HepG2 (cell line): ENCODE measurements around the gene SIGLEC10. TPM values are rescaled to one million over a fixed set of nuclear protein-coding genes. Genes with fewer than 3 reads are reported as not detected.

Source experiments
- ARNT2 ChIP-seq: sonication (generic); formaldehyde crosslinking; IDR thresholded peaks from 2 replicates; pipeline ENCODE4 v1.8.0; 2022; ENCODE audit warnings: mild to moderate bottlenecking, low read depth, missing genetic modification reagents, moderate library complexity
- DR1 ChIP-seq: sonication (generic); formaldehyde crosslinking; IDR thresholded peaks from 2 replicates; pipeline ENCODE4 v1.8.0; 2021; ENCODE audit warnings: mild to moderate bottlenecking, missing genetic modification reagents, inconsistent platforms
- E2F1 ChIP-seq: sonication (generic); formaldehyde crosslinking; IDR thresholded peaks from 2 replicates; pipeline ENCODE4 v1.5.0; 2020; ENCODE audit warnings: missing genetic modification reagents
- FOSL2 ChIP-seq: sonication (generic); formaldehyde crosslinking; IDR thresholded peaks from 2 replicates; pipeline ENCODE4 v1.4.0; 2020; ENCODE audit warnings: missing genetic modification reagents
- GZF1 ChIP-seq: sonication (generic); formaldehyde crosslinking; IDR thresholded peaks from 2 replicates; pipeline ENCODE4 v1.5.1; 2020; ENCODE audit warnings: mild to moderate bottlenecking, missing genetic modification reagents
- HIVEP1 ChIP-seq: sonication (generic); formaldehyde crosslinking; IDR thresholded peaks from 2 replicates; pipeline ENCODE4 v1.4.0; 2020; ENCODE audit warnings: mild to moderate bottlenecking, missing genetic modification reagents
- HNRNPLL ChIP-seq: fragments of 200-400 bp; formaldehyde crosslinking; IDR thresholded peaks from 2 replicates; pipeline ENCODE4 v1.6.1; 2017; ENCODE audit warnings: mild to moderate bottlenecking, low read depth, low read length; ENCODE audit not compliant: poor library complexity, severe bottlenecking
- KDM1A ChIP-seq: IDR thresholded peaks from 2 replicates; pipeline ENCODE4 v1.6.1; 2016; ENCODE audit warnings: missing compliant biosample characterization
- KDM3A ChIP-seq: IDR thresholded peaks from 2 replicates; pipeline ENCODE4 v1.6.1; 2018; ENCODE audit warnings: low read depth, missing compliant biosample characterization
- MAX ChIP-seq: IDR thresholded peaks from 2 replicates; pipeline ENCODE4 v1.6.1; 2012; ENCODE audit warnings: inconsistent platforms
- RERE ChIP-seq: IDR thresholded peaks from 2 replicates; pipeline ENCODE4 v1.6.1; 2016; ENCODE audit warnings: low read depth, missing genetic modification reagents, missing compliant biosample characterization
- SCMH1 ChIP-seq: sonication (generic); formaldehyde crosslinking; IDR thresholded peaks from 2 replicates; pipeline ENCODE4 v1.9.0; 2021; ENCODE audit warnings: missing genetic modification reagents, mild to moderate bottlenecking, borderline replicate concordance
- ZBTB42 ChIP-seq: sonication (generic); formaldehyde crosslinking; IDR thresholded peaks from 2 replicates; pipeline ENCODE4 v1.5.0; 2020; ENCODE audit warnings: mild to moderate bottlenecking, missing genetic modification reagents
- ZFY ChIP-seq: sonication (generic); formaldehyde crosslinking; IDR thresholded peaks from 2 replicates; pipeline ENCODE4 v1.4.0; 2020; ENCODE audit warnings: missing genetic modification reagents
- ZNF451 ChIP-seq: sonication (generic); formaldehyde crosslinking; IDR thresholded peaks from 2 replicates; pipeline ENCODE4 v1.5.0; 2020; ENCODE audit warnings: mild to moderate bottlenecking, missing genetic modification reagents
- ZNF557 ChIP-seq: sonication (generic); formaldehyde crosslinking; IDR thresholded peaks from 2 replicates; pipeline ENCODE4 v1.4.0; 2020; ENCODE audit warnings: missing genetic modification reagents
- ZNF644 ChIP-seq: IDR thresholded peaks from 2 replicates; pipeline ENCODE4 v1.6.1; 2016; ENCODE audit warnings: low read depth
- ZNF773 ChIP-seq: sonication (generic); formaldehyde crosslinking; IDR thresholded peaks from 2 replicates; pipeline ENCODE4 v1.4.0; 2020; ENCODE audit warnings: missing genetic modification reagents, borderline replicate concordance
- ZNF816 ChIP-seq: sonication (generic); formaldehyde crosslinking; IDR thresholded peaks from 2 replicates; pipeline ENCODE4 v1.8.0; 2022; ENCODE audit warnings: missing genetic modification reagents, mild to moderate bottlenecking, borderline replicate concordance
- ZNF850 ChIP-seq: sonication (generic); formaldehyde crosslinking; conservative IDR thresholded peaks from 2 replicates; pipeline ENCODE4 v1.9.0; 2021; ENCODE audit warnings: mild to moderate bottlenecking, missing genetic modification reagents
- polyA plus RNA-seq, 8 experiments: library from polyadenylated mRNA; depleted of rRNA in 3 of 8; stranded (reverse) in 7 of 8; unstranded in 1 of 8; fragments of >200 nt; fragmentation: Illumina TruSeq in 4 of 8; extraction: Trizol in 4 of 8; gene quantifications; 2 replicates each; pipeline versions ENCODE4 v1.2.1 to v1.2.3, GENCODE V29; 2011 to 2016; ENCODE audit warnings: low read depth in 4 of 8, missing spikeins in 1 of 8, mixed read lengths in 1 of 8; ENCODE audit not compliant: insufficient read depth in 1 of 8
- total RNA-seq, 5 experiments: library from RNA; depleted of rRNA; stranded (reverse); fragments of >200 nt; fragmentation: Illumina TruSeq; extraction: Trizol; gene quantifications; 2 replicates each; pipeline ENCODE4 v1.2.3, GENCODE V29; 2016; ENCODE audit warnings: low read depth in 1 of 5
- TF ChIP-seq, protein P1 (sequence below): sonication (generic); formaldehyde crosslinking; IDR thresholded peaks from 2 replicates; pipeline ENCODE4 v1.8.1; 2023; ENCODE audit warnings: mild to moderate bottlenecking, missing genetic modification reagents, borderline replicate concordance
- TF ChIP-seq, protein P2 (sequence below): sonication (generic); formaldehyde crosslinking; IDR thresholded peaks from 2 replicates; pipeline ENCODE4 v1.5.1; 2020; ENCODE audit warnings: missing genetic modification reagents, mild to moderate bottlenecking, borderline replicate concordance

The SIGLEC10 gene
- total and polyA plus RNA-seq, 2 of the 13 experiments (the other 11 are each of a cell fraction or from before 2014, with no cell fraction given): not detected

- no peak for TF ChIP-seq FOSL2
- peak; percentile 61; the same call in 1 of the 2 replicates for TF ChIP-seq MAX
- no peak for TF ChIP-seq KDM3A (CRISPR knock-in tag)
- TF ChIP-seq ARNT2 (CRISPR knock-in tag): no peak; the same call in 1 of the 2 replicates
- no peak for TF ChIP-seq RERE (CRISPR knock-in tag)
- no peak for TF ChIP-seq ZNF850 (CRISPR knock-in tag)
- TF ChIP-seq ZNF451: no peak
- TF ChIP-seq ZNF816: peak; percentile 76; the same call in 1 of the 2 replicates
- no peak for TF ChIP-seq ZNF644 (CRISPR knock-in tag)
- no peak for TF ChIP-seq HNRNPLL
- TF ChIP-seq ZNF557 (CRISPR knock-in tag): no peak
- no peak for TF ChIP-seq GZF1 (CRISPR knock-in tag)
- TF ChIP-seq ZBTB42 (CRISPR knock-in tag): no peak
- TF ChIP-seq ZFY (CRISPR knock-in tag): peak; percentile 35; the same call in 1 of the 2 replicates
- no peak for TF ChIP-seq KDM1A (CRISPR knock-in tag)
- no peak for TF ChIP-seq ZNF773
- no peak for TF ChIP-seq HIVEP1
- TF ChIP-seq, protein P1, sequence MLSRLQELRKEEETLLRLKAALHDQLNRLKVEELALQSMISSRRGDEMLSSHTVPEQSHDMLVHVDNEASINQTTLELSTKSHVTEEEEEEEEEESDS: no peak
- no peak for TF ChIP-seq E2F1
- no peak; the same call in 1 of the 2 replicates for TF ChIP-seq DR1
- TF ChIP-seq, protein P2, sequence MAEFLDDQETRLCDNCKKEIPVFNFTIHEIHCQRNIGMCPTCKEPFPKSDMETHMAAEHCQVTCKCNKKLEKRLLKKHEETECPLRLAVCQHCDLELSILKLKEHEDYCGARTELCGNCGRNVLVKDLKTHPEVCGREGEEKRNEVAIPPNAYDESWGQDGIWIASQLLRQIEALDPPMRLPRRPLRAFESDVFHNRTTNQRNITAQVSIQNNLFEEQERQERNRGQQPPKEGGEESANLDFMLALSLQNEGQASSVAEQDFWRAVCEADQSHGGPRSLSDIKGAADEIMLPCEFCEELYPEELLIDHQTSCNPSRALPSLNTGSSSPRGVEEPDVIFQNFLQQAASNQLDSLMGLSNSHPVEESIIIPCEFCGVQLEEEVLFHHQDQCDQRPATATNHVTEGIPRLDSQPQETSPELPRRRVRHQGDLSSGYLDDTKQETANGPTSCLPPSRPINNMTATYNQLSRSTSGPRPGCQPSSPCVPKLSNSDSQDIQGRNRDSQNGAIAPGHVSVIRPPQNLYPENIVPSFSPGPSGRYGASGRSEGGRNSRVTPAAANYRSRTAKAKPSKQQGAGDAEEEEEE (CRISPR knock-in tag): no peak
- no peak for TF ChIP-seq SCMH1 (CRISPR knock-in tag)
Observed at GRCh38 chr19:51365965-51366388, 51.5 kb downstream of the SIGLEC10 start, which contains the start of gene ETFB (continued).
